ENCODE measurements around the gene PTGR3. TPM values are rescaled to one million over a fixed set of nuclear protein-coding genes. Genes with fewer than 3 reads are reported as not detected.

PTGR3 gene
- total RNA-seq, 1 experiment from 2014 or later: 9.3 TPM

GRCh38 chr18:75234901-75235300 lies 26.0 kb upstream of the PTGR3 start:
- H3K36me3 Mint-ChIP-seq (ENCODE audit: insufficient read depth, unreplicated experiment): no peaks in the 10 kb centered on the region
- H3K27me3 Mint-ChIP-seq (ENCODE audit: insufficient read depth, unreplicated experiment): no peaks in the 10 kb centered on the region
- no peaks in the 10 kb centered on the region for H3K9me3 ChIP-seq
- ChIA-PET POLR2A (no interaction called here), CTCF (no interaction called here)
- no peak overlapping the region for H3K4me3 ChIP-seq (ENCODE audit: low read depth, low read length)
- intact Hi-C loops (cut with micrococcal nuclease; ENCODE audit: unreplicated experiment): no loop called here
- H3K27ac Mint-ChIP-seq (ENCODE audit: unreplicated experiment): no peak overlapping the region
- no peaks in the 10 kb centered on the region for H3K4me1 ChIP-seq
- no peak overlapping the region for H3K4me3 Mint-ChIP-seq (ENCODE audit: unreplicated experiment)
- no peaks in the 10 kb centered on the region for H3K27me3 ChIP-seq (replicated peaks; ENCODE audit: control insufficient read depth, insufficient read depth, low read length)
- H3K9me3 Mint-ChIP-seq (ENCODE audit: unreplicated experiment): no peaks in the 10 kb centered on the region
- H3K4me1 Mint-ChIP-seq (ENCODE audit: low read depth, unreplicated experiment): no peaks in the 10 kb centered on the region
- no TSS peak for BruUV-seq (replicated peaks)
- no peak for TF ChIP-seq CTCF (IDR thresholded peaks at IDR 0.05; ENCODE audit: insufficient read depth in 1 of 2, low read depth in 1 of 2, low read length in 1 of 2, severe bottlenecking in 1 of 2, unreplicated experiment in 1 of 2)
- no peak for DNase-seq
- H3K36me3 ChIP-seq (ENCODE audit: control insufficient read depth, insufficient read depth, low read length): no peaks in the 10 kb centered on the region

- Mint-ChIP-seq H3K4me3 (ENCODE audit: unreplicated experiment) (no peak overlapping the region), H3K27me3 (ENCODE audit: insufficient read depth, unreplicated experiment) (no peaks in the 10 kb centered on the region), H3K36me3 (ENCODE audit: insufficient read depth, unreplicated experiment) (no peaks in the 10 kb centered on the region), H3K27ac (ENCODE audit: unreplicated experiment) (no peak overlapping the region), H3K9me3 (ENCODE audit: unreplicated experiment) (no peaks in the 10 kb centered on the region), H3K4me1 (ENCODE audit: low read depth, unreplicated experiment) (peaks cover 5% of the 10 kb centered on the region)
- no TSS peak for BruUV-seq (replicated peaks)
- Histone ChIP-seq H3K27me3 (replicated peaks; ENCODE audit: control insufficient read depth, insufficient read depth, low read length) (no peaks in the 10 kb centered on the region), H3K4me1 (0 out of 2 replicates have a peak, but pooled peaks cover 2% of the 10 kb centered on the region), H3K4me3 (ENCODE audit: low read depth, low read length) (no peak overlapping the region), H3K36me3 (ENCODE audit: control insufficient read depth, insufficient read depth, low read length) (no peaks in the 10 kb centered on the region), H3K9me3 (no peaks in the 10 kb centered on the region)
- CTCF ChIA-PET: no interaction called here
- intact Hi-C loops (cut with micrococcal nuclease; ENCODE audit: unreplicated experiment): no loop called here
- TF ChIP-seq CTCF (IDR thresholded peaks at IDR 0.05; ENCODE audit: insufficient read depth in 1 of 2, low read depth in 1 of 2, low read length in 1 of 2, severe bottlenecking in 1 of 2, unreplicated experiment in 1 of 2): no peak
- DNase-seq: no peak
- POLR2A ChIA-PET: no interaction called here
These were observed 22.1 kb upstream of the PTGR3 start for GRCh38 chr18:75231053-75231406.

- BruUV-seq (replicated peaks): no TSS peak
- no peaks in the 10 kb centered on the region for H3K27me3 ChIP-seq (replicated peaks; ENCODE audit: control insufficient read depth, insufficient read depth, low read length)
- no peaks in the 10 kb centered on the region for H3K9me3 Mint-ChIP-seq (ENCODE audit: unreplicated experiment)
- H3K36me3 Mint-ChIP-seq (ENCODE audit: insufficient read depth, unreplicated experiment): no peaks in the 10 kb centered on the region
- no peak overlapping the region for H3K27ac Mint-ChIP-seq (ENCODE audit: unreplicated experiment)
- H3K4me3 ChIP-seq (ENCODE audit: low read depth, low read length): no peak overlapping the region
- DNase-seq: no peak
- no peak overlapping the region for H3K4me3 Mint-ChIP-seq (ENCODE audit: unreplicated experiment)
- 0 out of 2 replicates have a peak, but pooled peaks cover 8% of the 10 kb centered on the region for H3K4me1 ChIP-seq
- CTCF ChIA-PET: no interaction called here
- POLR2A ChIA-PET: no interaction called here
- intact Hi-C loops (cut with micrococcal nuclease; ENCODE audit: unreplicated experiment): no loop called here
- H3K9me3 ChIP-seq: no peaks in the 10 kb centered on the region
- no peaks in the 10 kb centered on the region for H3K27me3 Mint-ChIP-seq (ENCODE audit: insufficient read depth, unreplicated experiment)
- no peaks in the 10 kb centered on the region for H3K36me3 ChIP-seq (ENCODE audit: control insufficient read depth, insufficient read depth, low read length)
- H3K4me1 Mint-ChIP-seq (ENCODE audit: low read depth, unreplicated experiment): peaks cover 6% of the 10 kb centered on the region
- no peak for TF ChIP-seq CTCF (IDR thresholded peaks at IDR 0.05; ENCODE audit: insufficient read depth in 1 of 2, low read depth in 1 of 2, low read length in 1 of 2, severe bottlenecking in 1 of 2, unreplicated experiment in 1 of 2)
These were observed 21.5 kb upstream of the PTGR3 start for GRCh38 chr18:75230163-75231052.
